GM23248 (cell line): ENCODE results near the gene MARCHF3. TPM values are rescaled to one million over a fixed set of nuclear protein-coding genes. Genes with fewer than 3 reads are reported as not detected.
"Not testable (repeated sequence)": the region's sequence is repeated elsewhere in the genome, so short reads cannot be mapped to it uniquely, and the experiment has no call there.

ENCODE experiments used
- DNase-seq: peaks from one replicate; pipeline ENCODE4 v3.0.0-alpha.2; 2015
- H2AFZ ChIP-seq: fragments of 200-600 bp; sonication (generic); 2 replicates; pipeline ENCODE4 v1.6.1; 2016; ENCODE audit warnings: antibody characterized with exemption
- H3F3A ChIP-seq: fragments of 200-600 bp; sonication (generic); 2 replicates; pipeline ENCODE4 v1.6.1; 2016; ENCODE audit warnings: mild to moderate bottlenecking, antibody characterized with exemption, mixed run types; ENCODE audit not compliant: insufficient read depth
- H3K27ac ChIP-seq: fragments of 200-600 bp; sonication (generic); 2 replicates; pipeline ENCODE4 v1.5.1; 2016; ENCODE audit warnings: mild to moderate bottlenecking
- H3K27me3 ChIP-seq: fragments of 200-600 bp; sonication (generic); replicated peaks from 2 replicates; pipeline ENCODE4 v1.6.1; 2016; ENCODE audit warnings: mild to moderate bottlenecking; ENCODE audit not compliant: insufficient read depth
- H3K36me3 ChIP-seq: fragments of 200-600 bp; sonication (generic); 2 replicates; pipeline ENCODE4 v1.6.1; 2016; ENCODE audit warnings: low read depth, mild to moderate bottlenecking
- H3K4me1 ChIP-seq: fragments of 200-600 bp; sonication (generic); 2 replicates; pipeline ENCODE4 v1.6.1; 2016; ENCODE audit warnings: mild to moderate bottlenecking; ENCODE audit not compliant: insufficient read depth
- H3K4me2 ChIP-seq: fragments of 200-600 bp; sonication (generic); one replicate; pipeline ENCODE4 v1.6.1; 2016; ENCODE audit warnings: mild to moderate bottlenecking; ENCODE audit not compliant: unreplicated experiment
- H3K4me3 ChIP-seq: fragments of 200-600 bp; sonication (generic); 2 replicates; pipeline ENCODE4 v1.5.1; 2016; ENCODE audit warnings: mild to moderate bottlenecking
- H3K79me2 ChIP-seq: fragments of 200-600 bp; sonication (generic); 2 replicates; pipeline ENCODE4 v1.6.1; 2016; ENCODE audit warnings: mild to moderate bottlenecking; ENCODE audit not compliant: insufficient read depth
- H3K9ac ChIP-seq: fragments of 200-600 bp; sonication (generic); 2 replicates; pipeline ENCODE4 v1.6.1; 2016; ENCODE audit warnings: mild to moderate bottlenecking
- H3K9me2 ChIP-seq: fragments of 200-600 bp; sonication (generic); 2 replicates; pipeline ENCODE4 v1.6.1; 2016; ENCODE audit warnings: mixed run types, mild to moderate bottlenecking, moderate library complexity; ENCODE audit not compliant: insufficient read depth
- H3K9me3 ChIP-seq: fragments of 200-600 bp; sonication (generic); one replicate; pipeline ENCODE4 v1.6.1; 2017; ENCODE audit warnings: low read depth
- H4K20me1 ChIP-seq: fragments of 200-600 bp; sonication (generic); 2 replicates; pipeline ENCODE4 v1.6.0; 2016; ENCODE audit not compliant: insufficient read depth
- EZH2 ChIP-seq: fragments of 200-600 bp; sonication (generic); IDR thresholded peaks from 2 replicates; pipeline ENCODE4 v1.6.1; 2018; ENCODE audit warnings: antibody characterized with exemption, mild to moderate bottlenecking; ENCODE audit not compliant: insufficient read depth, poor library complexity, severe bottlenecking
- EZH2phosphoT487 ChIP-seq: fragments of 200-600 bp; sonication (generic); IDR thresholded peaks from 2 replicates; pipeline ENCODE4 v1.6.1; 2018; ENCODE audit warnings: antibody characterized with exemption, moderate library complexity, mild to moderate bottlenecking, low read depth; ENCODE audit not compliant: insufficient read depth
- WGBS, 2 experiments: methylation state at CpG; one replicate each; pipeline ENCODE4 v1.1.6; 2015 to 2017; ENCODE audit warnings: low lambda C conversion rate in 2 of 2, low coverage in 1 of 2; ENCODE audit errors: missing lambda C conversion rate in 2 of 2; 5-methylcytosine and 5-hydroxymethylcytosine counted together
- in situ Hi-C: fragments of 300-500 bp; cut with MboI; formaldehyde crosslinking; loops from 2 replicates; pipeline ENCODE4 v1.15.0; 2020
- polyA plus RNA-seq: library from polyadenylated mRNA; unstranded; fragments of >200 nt; fragmentation: Nextera tagmentation; extraction: Ambion mirVana; gene quantifications from 2 replicates; pipeline ENCODE4 v1.2.1, GENCODE V29; 2016
- total RNA-seq: library from RNA; depleted of rRNA; stranded (reverse); fragments of >200 nt; shearing (Covaris generic); gene quantifications from 2 replicates; pipeline ENCODE4 v1.2.3, GENCODE V29; 2014

The MARCHF3 gene
- total and polyA plus RNA-seq, 2 experiments from 2014 or later, result 3.8 to 5.8 TPM

- Histone ChIP-seq H3K79me2 (no peaks in the 10 kb centered on the region), H2AFZ (no peak overlapping the region), H3F3A (no peaks in the 10 kb centered on the region), H3K27me3 (no peaks in the 10 kb centered on the region), H3K4me3 (no peak overlapping the region), H3K4me1 (peaks cover 5% of the 10 kb centered on the region), H3K9ac (no peak overlapping the region), H3K9me2 (no peaks in the 10 kb centered on the region), H3K36me3 (no peaks in the 10 kb centered on the region), H3K4me2 (no peak overlapping the region), H4K20me1 (no peaks in the 10 kb centered on the region), H3K27ac (no peak overlapping the region), H3K9me3 (no peaks in the 10 kb centered on the region)
- TF ChIP-seq EZH2phosphoT487 (no peak), EZH2 (no peak)
- no peak for DNase-seq
- 95 to 99% methylated on average over 10 to 11 of the region's 11 CpGs for WGBS, 2 experiments
- in situ Hi-C loops, result no loop called here
Measured at GRCh38 chr5:126858441-126858840, 171.9 kb downstream of the MARCHF3 start.

- in situ Hi-C loops, result no loop called here
- H3K9me2 ChIP-seq, result no peaks in the 10 kb centered on the region
- no peaks in the 10 kb centered on the region for H3K36me3 ChIP-seq
- TF ChIP-seq EZH2phosphoT487, result no peak
- TF ChIP-seq EZH2, result no peak
- no peaks in the 10 kb centered on the region for H3K79me2 ChIP-seq
- H3K9me3 ChIP-seq, result no peaks in the 10 kb centered on the region
- 39 to 43% methylated on average over 13 of the region's 13 CpGs for WGBS, 2 experiments
- no peak overlapping the region for H3K27ac ChIP-seq
- H3K4me2 ChIP-seq, result no peak overlapping the region
- H4K20me1 ChIP-seq, result no peaks in the 10 kb centered on the region
- H3K4me3 ChIP-seq, result no peak overlapping the region
- no peaks in the 10 kb centered on the region for H3K27me3 ChIP-seq
- H3K9ac ChIP-seq, result no peak overlapping the region
- H3F3A ChIP-seq, result no peaks in the 10 kb centered on the region
- peaks cover 5% of the 10 kb centered on the region for H3K4me1 ChIP-seq
- no peak overlapping the region for H2AFZ ChIP-seq
- peak; percentile 59 for DNase-seq
Measured at GRCh38 chr5:126857472-126858410, 172.6 kb downstream of the MARCHF3 start.

- no peak overlapping the region for H3K9ac ChIP-seq
- no peak overlapping the region for H3K4me3 ChIP-seq
- H3F3A ChIP-seq, result no peaks in the 10 kb centered on the region
- 76 to 83% methylated on average over 8 of the region's 8 CpGs for WGBS, 2 experiments
- no peak for TF ChIP-seq EZH2phosphoT487
- no peak for TF ChIP-seq EZH2
- in situ Hi-C loops, result no loop called here
- H3K79me2 ChIP-seq, result no peaks in the 10 kb centered on the region
- no peak overlapping the region for H2AFZ ChIP-seq
- H3K36me3 ChIP-seq, result no peaks in the 10 kb centered on the region
- no peaks in the 10 kb centered on the region for H3K9me2 ChIP-seq
- H3K9me3 ChIP-seq, result no peaks in the 10 kb centered on the region
- peaks cover 5% of the 10 kb centered on the region for H3K4me1 ChIP-seq
- no peak for DNase-seq
- H3K4me2 ChIP-seq, result no peak overlapping the region
- H3K27ac ChIP-seq, result no peak overlapping the region
- no peaks in the 10 kb centered on the region for H3K27me3 ChIP-seq
- H4K20me1 ChIP-seq, result no peaks in the 10 kb centered on the region
Measured at GRCh38 chr5:126855266-126855665, 175.1 kb downstream of the MARCHF3 start.

- no peak overlapping the region for H3K4me2 ChIP-seq
- H3F3A ChIP-seq, result no peaks in the 10 kb centered on the region
- no peak overlapping the region for H3K4me3 ChIP-seq
- no peaks in the 10 kb centered on the region for H4K20me1 ChIP-seq
- H3K27ac ChIP-seq, result no peak overlapping the region
- H3K4me1 ChIP-seq, result peaks cover 5% of the 10 kb centered on the region
- no peak for TF ChIP-seq EZH2
- no peak for TF ChIP-seq EZH2phosphoT487
- H3K9ac ChIP-seq, result no peak overlapping the region
- H3K9me2 ChIP-seq, result no peaks in the 10 kb centered on the region
- no peaks in the 10 kb centered on the region for H3K79me2 ChIP-seq
- H3K9me3 ChIP-seq, result no peaks in the 10 kb centered on the region
- 96 to 98% methylated on average over 21 to 30 of the region's 35 CpGs for WGBS, 2 experiments
- H2AFZ ChIP-seq, result no peak overlapping the region
- no peaks in the 10 kb centered on the region for H3K27me3 ChIP-seq
- no peaks in the 10 kb centered on the region for H3K36me3 ChIP-seq
- DNase-seq, result no peak
- in situ Hi-C loops, result no loop called here
Measured at GRCh38 chr5:126854526-126855110, 175.7 kb downstream of the MARCHF3 start.

GRCh38 chr5:126853541-126854307 lies 176.6 kb downstream of the MARCHF3 start:
- H4K20me1 ChIP-seq, H3K27me3 ChIP-seq, H3K9me2 ChIP-seq, in situ Hi-C loops, H3K36me3 ChIP-seq, H3F3A ChIP-seq, H3K27ac ChIP-seq, H3K4me1 ChIP-seq, H3K79me2 ChIP-seq, H3K4me3 ChIP-seq, H3K4me2 ChIP-seq, H3K9ac ChIP-seq, H3K9me3 ChIP-seq, H2AFZ ChIP-seq, DNase-seq: not testable (repeated sequence)
- 95 to 97% methylated on average over 26 to 27 of the region's 27 CpGs for WGBS, 2 experiments
